ENCODE measurements around the gene CTBP1.

Gene CTBP1

GRCh38 chr4:1170156-1170975 lies 78.6 kb downstream of the CTBP1 start:
- POLR2A ChIA-PET = no interaction called here
- TF ChIP-seq CTCF (IDR thresholded peaks at IDR 0.05; ENCODE audit: insufficient read depth, low read length, missing control alignments) = no peak
- CTCF ChIA-PET = interaction anchor here (1.5 to 4.9 kb wide), 2 partner anchors 22 to 96 kb away, joined by 4 to 64 read pairs; no protein-coding TSS in a partner anchor
- H3K4me3 ChIP-seq (ENCODE audit: low read depth, low read length) = no peak overlapping the region
- DNase-seq (ENCODE audit: low read depth, low spot score) = no peak

- ChIA-PET POLR2A (no interaction called here), CTCF (interaction anchor here (4.2 to 4.9 kb wide), 2 partner anchors 10 to 97 kb away, joined by 29 to 64 read pairs; no protein-coding TSS in a partner anchor)
- no peak for TF ChIP-seq CTCF (IDR thresholded peaks at IDR 0.05; ENCODE audit: insufficient read depth, low read length, missing control alignments)
- no peak overlapping the region for H3K4me3 ChIP-seq (ENCODE audit: low read depth, low read length)
- DNase-seq (ENCODE audit: low read depth, low spot score) = no peak
Measured at GRCh38 chr4:1169691-1170096, 79.2 kb downstream of the CTBP1 start.

- no peak overlapping the region for H3K4me3 ChIP-seq (ENCODE audit: low read depth, low read length)
- no peak for DNase-seq (ENCODE audit: low read depth, low spot score)
- ChIA-PET CTCF (interaction anchor here (0.6 to 4.9 kb wide), 6 partner anchors 11 to 177 kb away, joined by 3 to 64 read pairs (median 28); partner anchors contain the start of gene UVSSA), POLR2A (no interaction called here)
- no peak for TF ChIP-seq CTCF (IDR thresholded peaks at IDR 0.05; ENCODE audit: insufficient read depth, low read length, missing control alignments)
Measured at GRCh38 chr4:1169171-1169671, 79.7 kb downstream of the CTBP1 start.

GRCh38 chr4:1168191-1169101 lies 80.5 kb downstream of the CTBP1 start:
- ChIA-PET POLR2A (no interaction called here), CTCF (interaction anchor here (0.6 to 4.9 kb wide), 24 partner anchors 9 to 185 kb away, joined by 3 to 64 read pairs (median 8); partner anchors contain the start of gene UVSSA)
- H3K4me3 ChIP-seq (ENCODE audit: low read depth, low read length) = no peak overlapping the region; the same call in 1 of the 2 replicates
- no peak for DNase-seq (ENCODE audit: low read depth, low spot score)
- no peak for TF ChIP-seq CTCF (IDR thresholded peaks at IDR 0.05; ENCODE audit: insufficient read depth, low read length, missing control alignments)

GRCh38 chr4:1167244-1167949 lies 81.5 kb downstream of the CTBP1 start:
- peak overlapping the region; percentile 70 for H3K4me3 ChIP-seq (ENCODE audit: low read depth, low read length)
- POLR2A ChIA-PET = no interaction called here
- TF ChIP-seq CTCF (IDR thresholded peaks at IDR 0.05; ENCODE audit: insufficient read depth, low read length, missing control alignments) = peak; percentile 94
- DNase-seq (ENCODE audit: low read depth, low spot score) = peak; percentile 21
- CTCF ChIA-PET = interaction anchor here (0.6 to 4.9 kb wide), 34 partner anchors 10 to 186 kb away, joined by 3 to 64 read pairs (median 6); no protein-coding TSS in a partner anchor
